Liver (tissue), 9 donors: Measurements from ENCODE around the gene RSKR. TPM values are rescaled to one million over a fixed set of nuclear protein-coding genes. Genes with fewer than 3 reads are reported as not detected.

Experiments used
- DNase-seq: peaks from one replicate; pipeline ENCODE4 v3.0.0-alpha.2; 2017; ENCODE audit warnings: low spot score
- H3K27ac ChIP-seq, 2 donors: one replicate each; pipeline ENCODE4 v1.7.0; 2013; ENCODE audit warnings: inconsistent platforms in 2 of 2, low read length in 2 of 2, control low read depth in 1 of 2, low read depth in 1 of 2, mild to moderate bottlenecking in 1 of 2
- H3K27me3 ChIP-seq, 4 donors: one replicate each; pipeline versions ENCODE4 v1.6.1 to v1.7.0; 2013; ENCODE audit warnings: low read length in 3 of 4, inconsistent platforms in 1 of 4, mild to moderate bottlenecking in 1 of 4, moderate library complexity in 1 of 4; ENCODE audit not compliant: control insufficient read depth in 4 of 4, insufficient read depth in 4 of 4
- H3K36me3 ChIP-seq, 4 donors: one replicate each; pipeline versions ENCODE4 v1.6.1 to v1.7.0; 2013; ENCODE audit warnings: low read length in 3 of 4, mild to moderate bottlenecking in 3 of 4, low read depth in 1 of 4, moderate library complexity in 1 of 4; ENCODE audit not compliant: control insufficient read depth in 4 of 4, insufficient read depth in 3 of 4
- H3K4me1 ChIP-seq, 4 donors: one replicate each; pipeline versions ENCODE4 v1.6.1 to v1.7.0; 2013; ENCODE audit warnings: low read length in 3 of 4, mild to moderate bottlenecking in 3 of 4, moderate library complexity in 1 of 4; ENCODE audit not compliant: control insufficient read depth in 4 of 4, insufficient read depth in 4 of 4
- H3K4me3 ChIP-seq, 3 donors: one replicate each; pipeline versions ENCODE4 v1.6.1 to v1.7.0; 2013; ENCODE audit warnings: low read length in 3 of 3, control low read depth in 1 of 3, low read depth in 1 of 3, mild to moderate bottlenecking in 1 of 3
- H3K9ac ChIP-seq, 2 donors: one replicate each; pipeline ENCODE4 v1.7.0; 2013; ENCODE audit warnings: low read length in 2 of 2, mild to moderate bottlenecking in 2 of 2, moderate library complexity in 2 of 2, control low read depth in 1 of 2, low read depth in 1 of 2
- H3K9me3 ChIP-seq, 4 donors: one replicate each; pipeline versions ENCODE4 v1.6.1 to v1.7.0; 2013; ENCODE audit warnings: low read length in 3 of 4; ENCODE audit not compliant: control insufficient read depth in 4 of 4
- ATF3 ChIP-seq: IDR thresholded peaks from 2 replicates; pipeline ENCODE4 v1.6.1; 2016; ENCODE audit warnings: antibody characterized with exemption
- EGR1 ChIP-seq, 2 donors: IDR thresholded peaks; 2 replicates each; pipeline ENCODE4 v1.6.1; 2016 to 2018; ENCODE audit warnings: antibody characterized with exemption in 2 of 2, low read depth in 2 of 2
- FOXA1 ChIP-seq: IDR thresholded peaks from 2 replicates; pipeline ENCODE4 v1.6.1; 2016; ENCODE audit warnings: antibody characterized with exemption
- FOXA2 ChIP-seq: IDR thresholded peaks from 2 replicates; pipeline ENCODE4 v1.6.1; 2016; ENCODE audit warnings: antibody characterized with exemption
- GABPA ChIP-seq, 2 donors: IDR thresholded peaks in 1 of 2; conservative IDR thresholded peaks in 1 of 2; 2 replicates each; pipeline ENCODE4 v1.6.1; 2016; ENCODE audit warnings: antibody characterized with exemption in 2 of 2, mild to moderate bottlenecking in 1 of 2, moderate library complexity in 1 of 2
- HNF4A ChIP-seq, 2 donors: conservative IDR thresholded peaks; 2 replicates each; pipeline ENCODE4 v1.6.1; 2016; ENCODE audit warnings: antibody characterized with exemption in 2 of 2, mild to moderate bottlenecking in 2 of 2
- HNF4G ChIP-seq: IDR thresholded peaks from 2 replicates; pipeline ENCODE4 v1.6.1; 2016; ENCODE audit warnings: antibody characterized with exemption
- JUND ChIP-seq, 2 donors: IDR thresholded peaks; 2 replicates each; pipeline ENCODE4 v1.6.1; 2016; ENCODE audit warnings: antibody characterized with exemption in 2 of 2
- MAX ChIP-seq: IDR thresholded peaks from 2 replicates; pipeline ENCODE4 v1.6.1; 2016; ENCODE audit warnings: antibody characterized with exemption
- NR2F2 ChIP-seq: IDR thresholded peaks from 2 replicates; pipeline ENCODE4 v1.6.1; 2016; ENCODE audit warnings: antibody characterized with exemption
- RAD21 ChIP-seq, 2 donors: IDR thresholded peaks; 2 replicates each; pipeline ENCODE4 v1.6.1; 2016; ENCODE audit warnings: antibody characterized with exemption in 2 of 2, mild to moderate bottlenecking in 2 of 2
- RXRA ChIP-seq, 2 donors: IDR thresholded peaks; 2 replicates each; pipeline ENCODE4 v1.6.1; 2017 to 2018; ENCODE audit warnings: antibody characterized with exemption in 2 of 2, mild to moderate bottlenecking in 1 of 2
- SP1 ChIP-seq: IDR thresholded peaks from 2 replicates; pipeline ENCODE4 v1.6.1; 2018; ENCODE audit warnings: antibody characterized with exemption, mild to moderate bottlenecking
- TAF1 ChIP-seq: conservative IDR thresholded peaks from 2 replicates; pipeline ENCODE4 v1.6.1; 2016; ENCODE audit warnings: antibody characterized with exemption, mild to moderate bottlenecking
- YY1 ChIP-seq: IDR thresholded peaks from 2 replicates; pipeline ENCODE4 v1.6.1; 2016; ENCODE audit warnings: antibody characterized with exemption, mild to moderate bottlenecking
- WGBS: extraction: QIAGEN DNeasy Blood & Tissue Kit; methylation state at CpG from one replicate; pipeline ENCODE4 v1.1.7; 2013; 5-methylcytosine and 5-hydroxymethylcytosine counted together
- polyA plus RNA-seq, 2 donors: library from polyadenylated mRNA; stranded (reverse) in 1 of 2; unstranded in 1 of 2; fragments of 200-250 nt in 1 of 2; fragments of >200 nt in 1 of 2; fragmentation: Nextera tagmentation in 1 of 2; extraction: Ambion mirVana in 1 of 2; gene quantifications; one replicate each; pipeline versions ENCODE4 v1.2.1 to v1.2.3, GENCODE V29; 2013 to 2015
- total RNA-seq, 2 donors: library from RNA; depleted of rRNA; stranded (reverse); fragments of >200 nt; gene quantifications; one replicate each; pipeline ENCODE4 v1.2.3, GENCODE V29; 2014
- TF ChIP-seq, protein P1 (sequence below): fragments of 150-350 bp; IDR thresholded peaks from 2 replicates; pipeline ENCODE4 v1.5.1; 2017; ENCODE audit warnings: improper control_type of control experiment, low read depth, low read length; ENCODE audit not compliant: missing input control
- TF ChIP-seq, protein P2 (sequence below): IDR thresholded peaks from 2 replicates; pipeline ENCODE4 v1.6.1; 2016; ENCODE audit warnings: antibody characterized with exemption, mild to moderate bottlenecking
- TF ChIP-seq, protein P3 (sequence below): IDR thresholded peaks from 2 replicates; pipeline ENCODE4 v1.6.1; 2016; ENCODE audit warnings: antibody characterized with exemption
- donor health status: healthy.
- donor health status: healthy.
- donor health status: healthy.
- donor health status: healthy.
- donor health status: healthy.

The RSKR gene
- total and polyA plus RNA-seq, 4 donors, result 0.63 to 14.5 (median 1.2) TPM

DNA sequence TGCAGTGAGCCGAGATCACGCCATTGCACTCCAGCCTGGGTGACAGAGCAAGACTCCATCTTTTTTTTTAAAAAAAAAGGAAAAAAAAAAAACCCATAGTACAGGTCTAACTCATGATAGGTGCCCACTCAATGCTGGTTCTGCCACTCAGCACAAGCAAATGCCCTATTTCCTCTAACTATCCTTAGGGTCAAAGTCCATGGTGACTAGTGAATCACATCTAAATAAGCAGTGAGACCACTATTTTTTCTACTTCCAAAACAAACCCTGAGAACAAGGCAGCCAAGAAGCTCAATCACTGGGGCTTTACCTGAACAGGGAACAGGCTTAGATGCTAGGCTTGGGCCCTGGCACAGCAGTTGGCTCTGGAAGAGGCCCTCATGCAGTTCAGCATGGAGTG lies 27.6 kb upstream of the RSKR start:
- Histone ChIP-seq H3K4me3 (no peak overlapping the region), H3K4me1 (peaks cover 2 to 38% (median 30%) of the 10 kb centered on the region in 4 donors), H3K9me3 (no peaks in the 10 kb centered on the region), H3K36me3 (peaks cover 16 to 53% (median 46%) of the 10 kb centered on the region in 4 donors), H3K9ac (no peak overlapping the region), H3K27me3 (no peaks in the 10 kb centered on the region), H3K27ac (peak overlapping the region in 1 of 2 donors; percentile 56)
- WGBS, result 99% methylated on average over 2 of the region's 2 CpGs
- TF ChIP-seq TAF1 (no peak), JUND (IDR thresholded peaks at IDR 0.05) (no peak), HNF4A (conservative IDR thresholded peaks at IDR 0.05) (peak; percentile 56 to 65), HNF4G (no peak), NR2F2 (no peak), YY1 (no peak), FOXA1 (no peak)
- TF ChIP-seq, protein P1, sequence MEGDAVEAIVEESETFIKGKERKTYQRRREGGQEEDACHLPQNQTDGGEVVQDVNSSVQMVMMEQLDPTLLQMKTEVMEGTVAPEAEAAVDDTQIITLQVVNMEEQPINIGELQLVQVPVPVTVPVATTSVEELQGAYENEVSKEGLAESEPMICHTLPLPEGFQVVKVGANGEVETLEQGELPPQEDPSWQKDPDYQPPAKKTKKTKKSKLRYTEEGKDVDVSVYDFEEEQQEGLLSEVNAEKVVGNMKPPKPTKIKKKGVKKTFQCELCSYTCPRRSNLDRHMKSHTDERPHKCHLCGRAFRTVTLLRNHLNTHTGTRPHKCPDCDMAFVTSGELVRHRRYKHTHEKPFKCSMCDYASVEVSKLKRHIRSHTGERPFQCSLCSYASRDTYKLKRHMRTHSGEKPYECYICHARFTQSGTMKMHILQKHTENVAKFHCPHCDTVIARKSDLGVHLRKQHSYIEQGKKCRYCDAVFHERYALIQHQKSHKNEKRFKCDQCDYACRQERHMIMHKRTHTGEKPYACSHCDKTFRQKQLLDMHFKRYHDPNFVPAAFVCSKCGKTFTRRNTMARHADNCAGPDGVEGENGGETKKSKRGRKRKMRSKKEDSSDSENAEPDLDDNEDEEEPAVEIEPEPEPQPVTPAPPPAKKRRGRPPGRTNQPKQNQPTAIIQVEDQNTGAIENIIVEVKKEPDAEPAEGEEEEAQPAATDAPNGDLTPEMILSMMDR, result no peak
- TF ChIP-seq, protein P2, sequence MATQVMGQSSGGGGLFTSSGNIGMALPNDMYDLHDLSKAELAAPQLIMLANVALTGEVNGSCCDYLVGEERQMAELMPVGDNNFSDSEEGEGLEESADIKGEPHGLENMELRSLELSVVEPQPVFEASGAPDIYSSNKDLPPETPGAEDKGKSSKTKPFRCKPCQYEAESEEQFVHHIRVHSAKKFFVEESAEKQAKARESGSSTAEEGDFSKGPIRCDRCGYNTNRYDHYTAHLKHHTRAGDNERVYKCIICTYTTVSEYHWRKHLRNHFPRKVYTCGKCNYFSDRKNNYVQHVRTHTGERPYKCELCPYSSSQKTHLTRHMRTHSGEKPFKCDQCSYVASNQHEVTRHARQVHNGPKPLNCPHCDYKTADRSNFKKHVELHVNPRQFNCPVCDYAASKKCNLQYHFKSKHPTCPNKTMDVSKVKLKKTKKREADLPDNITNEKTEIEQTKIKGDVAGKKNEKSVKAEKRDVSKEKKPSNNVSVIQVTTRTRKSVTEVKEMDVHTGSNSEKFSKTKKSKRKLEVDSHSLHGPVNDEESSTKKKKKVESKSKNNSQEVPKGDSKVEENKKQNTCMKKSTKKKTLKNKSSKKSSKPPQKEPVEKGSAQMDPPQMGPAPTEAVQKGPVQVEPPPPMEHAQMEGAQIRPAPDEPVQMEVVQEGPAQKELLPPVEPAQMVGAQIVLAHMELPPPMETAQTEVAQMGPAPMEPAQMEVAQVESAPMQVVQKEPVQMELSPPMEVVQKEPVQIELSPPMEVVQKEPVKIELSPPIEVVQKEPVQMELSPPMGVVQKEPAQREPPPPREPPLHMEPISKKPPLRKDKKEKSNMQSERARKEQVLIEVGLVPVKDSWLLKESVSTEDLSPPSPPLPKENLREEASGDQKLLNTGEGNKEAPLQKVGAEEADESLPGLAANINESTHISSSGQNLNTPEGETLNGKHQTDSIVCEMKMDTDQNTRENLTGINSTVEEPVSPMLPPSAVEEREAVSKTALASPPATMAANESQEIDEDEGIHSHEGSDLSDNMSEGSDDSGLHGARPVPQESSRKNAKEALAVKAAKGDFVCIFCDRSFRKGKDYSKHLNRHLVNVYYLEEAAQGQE, result no peak
- no peak for DNase-seq

DNA sequence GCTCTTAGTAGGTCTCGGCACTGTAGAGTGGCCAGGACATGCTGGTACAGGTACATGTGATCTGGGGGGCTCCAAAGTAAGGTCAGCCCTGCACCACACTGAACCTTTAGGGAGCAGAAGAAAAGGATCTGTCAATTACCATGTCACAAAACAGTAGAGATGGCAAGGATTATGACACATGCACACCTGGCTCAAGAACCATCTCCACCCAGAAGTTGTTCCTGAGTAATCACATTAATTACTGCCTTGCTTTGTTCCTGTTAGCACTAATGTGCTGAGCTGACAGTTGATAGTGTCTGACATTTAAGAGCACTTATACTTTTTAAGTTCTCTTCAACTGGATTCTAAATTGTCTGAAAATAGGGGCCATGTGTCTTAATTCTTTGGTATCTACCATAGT lies 21.5 kb upstream of the RSKR start:
- WGBS, result 97% methylated on average over 1 of the region's 1 CpG
- no peaks in the 10 kb centered on the region for H3K9me3 ChIP-seq
- H3K27ac ChIP-seq, result no peak overlapping the region
- no peaks in the 10 kb centered on the region for H3K4me1 ChIP-seq
- no peak overlapping the region for H3K4me3 ChIP-seq
- no peak for DNase-seq
- TF ChIP-seq EGR1 (IDR thresholded peaks at IDR 0.05; ENCODE audit: low read depth in 2 of 2) (no peak), FOXA1 (no peak), FOXA2 (no peak), HNF4G (no peak), SP1 (no peak), TAF1 (no peak), JUND (IDR thresholded peaks at IDR 0.05) (no peak), MAX (no peak), RAD21 (IDR thresholded peaks at IDR 0.05) (no peak), RXRA (IDR thresholded peaks at IDR 0.05) (no peak), ATF3 (no peak), HNF4A (conservative IDR thresholded peaks at IDR 0.05) (no peak), GABPA (IDR thresholded peaks at IDR 0.05 in 1 of 2, conservative IDR thresholded peaks at IDR 0.05 in 1 of 2) (no peak), NR2F2 (no peak), YY1 (no peak)
- TF ChIP-seq, protein P3, sequence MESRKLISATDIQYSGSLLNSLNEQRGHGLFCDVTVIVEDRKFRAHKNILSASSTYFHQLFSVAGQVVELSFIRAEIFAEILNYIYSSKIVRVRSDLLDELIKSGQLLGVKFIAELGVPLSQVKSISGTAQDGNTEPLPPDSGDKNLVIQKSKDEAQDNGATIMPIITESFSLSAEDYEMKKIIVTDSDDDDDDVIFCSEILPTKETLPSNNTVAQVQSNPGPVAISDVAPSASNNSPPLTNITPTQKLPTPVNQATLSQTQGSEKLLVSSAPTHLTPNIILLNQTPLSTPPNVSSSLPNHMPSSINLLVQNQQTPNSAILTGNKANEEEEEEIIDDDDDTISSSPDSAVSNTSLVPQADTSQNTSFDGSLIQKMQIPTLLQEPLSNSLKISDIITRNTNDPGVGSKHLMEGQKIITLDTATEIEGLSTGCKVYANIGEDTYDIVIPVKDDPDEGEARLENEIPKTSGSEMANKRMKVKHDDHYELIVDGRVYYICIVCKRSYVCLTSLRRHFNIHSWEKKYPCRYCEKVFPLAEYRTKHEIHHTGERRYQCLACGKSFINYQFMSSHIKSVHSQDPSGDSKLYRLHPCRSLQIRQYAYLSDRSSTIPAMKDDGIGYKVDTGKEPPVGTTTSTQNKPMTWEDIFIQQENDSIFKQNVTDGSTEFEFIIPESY, result no peak
- TF ChIP-seq, protein P2, result no peak
- TF ChIP-seq, protein P1, result no peak
- H3K9ac ChIP-seq, result no peak overlapping the region
- H3K27me3 ChIP-seq, result no peaks in the 10 kb centered on the region
- H3K36me3 ChIP-seq, result peaks cover 18 to 94% (median 87%) of the 10 kb centered on the region in 4 donors
